Measurements from ENCODE around the gene AGO4. TPM values are rescaled to one million over a fixed set of nuclear protein-coding genes. Genes with fewer than 3 reads are reported as not detected.

AGO4 gene
- total RNA-seq, 4 donors from 2014 or later = 18.1 to 23.6 (median 18.7) TPM

GRCh38 chr1:35777109-35777508, 30.7 kb upstream of the AGO4 start:
- TF ChIP-seq CTCF (IDR thresholded peaks at IDR 0.05; ENCODE audit: low read depth) = no peak

DNA sequence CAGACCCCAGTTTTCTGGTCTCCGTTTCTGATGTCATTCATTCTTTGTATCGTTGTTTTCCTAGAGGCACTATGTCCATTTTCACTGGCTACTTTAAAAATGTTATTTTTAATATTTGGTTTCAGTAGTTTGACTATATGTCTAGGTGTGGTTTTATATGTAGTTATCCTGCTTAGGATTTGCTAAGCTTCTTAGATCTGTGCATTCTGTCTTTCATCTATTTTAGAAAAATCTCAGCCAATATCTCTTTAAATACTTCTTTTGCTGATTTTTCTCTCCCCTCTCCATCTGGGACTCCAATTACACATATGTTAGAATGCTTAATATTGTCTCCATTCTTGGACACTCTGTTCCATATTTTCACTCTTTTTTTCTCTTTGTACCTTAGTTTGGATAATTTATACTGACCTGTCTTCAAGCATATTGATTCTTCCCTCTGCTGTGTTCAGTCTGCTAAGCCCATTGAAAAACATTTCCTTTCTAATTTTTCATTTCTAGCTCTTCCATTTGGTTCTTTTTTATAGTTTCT, 24.7 kb upstream of the AGO4 start:
- TF ChIP-seq CTCF (IDR thresholded peaks at IDR 0.05; ENCODE audit: low read depth) = no peak

GRCh38 chr1:35788139-35788538, 19.7 kb upstream of the AGO4 start:
- no peak for TF ChIP-seq CTCF (IDR thresholded peaks at IDR 0.05; ENCODE audit: low read depth)

- no peak for TF ChIP-seq CTCF (IDR thresholded peaks at IDR 0.05; ENCODE audit: low read depth)
These were observed 17.1 kb upstream of the AGO4 start for GRCh38 chr1:35790670-35791069.

DNA sequence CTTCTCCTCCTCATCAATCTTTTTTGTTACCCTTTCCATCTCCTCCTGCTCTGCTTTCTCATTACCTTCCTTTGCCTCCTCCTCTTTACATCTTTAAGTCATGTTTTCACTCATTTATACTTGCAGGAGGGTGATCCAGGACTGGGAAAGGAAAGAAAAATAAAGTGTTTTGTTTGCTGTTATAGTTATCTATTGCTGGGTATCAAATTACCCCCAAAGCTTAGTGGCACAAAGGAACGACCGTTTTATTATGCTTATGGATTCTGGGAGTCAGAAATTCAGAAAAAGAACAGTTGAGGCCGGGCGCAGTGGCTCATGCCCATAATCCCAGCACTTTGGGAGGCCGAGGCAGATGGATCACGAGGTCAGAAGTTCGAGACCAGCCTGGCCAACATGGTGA, 12.5 kb upstream of the AGO4 start:
- TF ChIP-seq CTCF (IDR thresholded peaks at IDR 0.05; ENCODE audit: low read depth) = no peak

DNA sequence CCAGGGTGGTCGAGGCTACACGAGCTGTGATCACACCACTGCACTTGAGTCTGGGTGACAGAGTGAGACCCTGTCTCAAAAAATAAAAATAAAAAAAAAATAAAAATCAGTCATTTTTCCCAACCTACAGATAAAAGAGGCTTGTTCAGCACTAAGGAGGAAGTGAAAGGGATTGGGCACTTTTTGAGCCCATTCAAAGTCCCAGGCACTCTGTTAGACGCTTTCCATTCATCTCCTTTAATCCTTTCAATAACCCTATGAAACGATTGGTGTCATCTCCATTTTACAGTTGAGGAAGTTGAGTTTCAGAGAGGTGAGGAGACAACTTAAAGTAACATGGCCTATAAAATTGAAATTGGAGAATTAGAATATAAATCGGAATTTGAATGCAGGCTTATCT, 10.4 kb upstream of the AGO4 start:
- TF ChIP-seq CTCF (IDR thresholded peaks at IDR 0.05; ENCODE audit: low read depth) = no peak

DNA sequence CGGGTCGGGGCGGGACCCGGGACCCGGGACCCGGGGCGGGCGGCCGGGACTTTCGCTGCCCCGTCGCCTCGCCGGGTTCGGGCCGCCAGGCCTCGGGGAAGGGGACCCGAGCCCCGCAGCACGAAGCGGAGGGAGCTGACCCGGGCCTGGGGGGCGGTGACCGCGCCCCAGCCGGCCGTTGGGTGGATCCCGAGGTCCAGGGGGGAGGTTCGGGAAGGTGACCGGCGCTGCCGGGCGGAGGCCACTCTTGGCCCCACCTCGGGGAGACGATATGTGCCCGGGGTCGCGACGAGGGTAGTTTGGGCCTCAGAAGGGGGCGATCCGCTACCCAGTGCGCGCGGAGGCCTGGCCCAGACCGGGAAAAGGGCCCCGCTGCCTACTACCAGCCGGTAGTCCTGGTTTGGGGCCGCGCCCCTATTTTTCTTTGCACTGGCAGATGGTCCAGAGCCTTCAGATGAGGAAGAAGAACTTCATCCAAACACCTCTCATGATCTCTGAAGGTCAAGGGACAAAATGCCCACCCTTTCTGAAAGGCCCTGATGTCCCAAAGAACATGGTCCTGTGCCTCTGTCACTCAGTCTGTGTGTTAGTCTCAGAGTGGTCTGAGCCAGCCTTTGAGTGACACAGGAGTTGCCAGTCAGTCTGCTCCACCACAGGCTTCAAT, 766 bp downstream of the AGO4 start:
- no peak for TF ChIP-seq CTCF (IDR thresholded peaks at IDR 0.05; ENCODE audit: low read depth)

All from subcutaneous adipose tissue (tissue), 4 donors.